ENCODE results near the gene KCNK5.
A peak's percentile ranks its signal among the peaks of the same experiment; 100 is the strongest.

Gene KCNK5

GRCh38 chr6:39228992-39229767 lies at the start of gene KCNK5:
TSS of gene KCNK5 (minus strand) at chr6:39229475. CDS start at chr6:39229111, 364 bp downstream.
- DNase-seq: peak; percentile 63

GRCh38 chr6:39276379-39276995 lies 47.2 kb upstream of the KCNK5 start:
- DNase-seq: no peak

- no peak for DNase-seq
These were observed 45.6 kb upstream of the KCNK5 start for GRCh38 chr6:39274903-39275302.

GRCh38 chr6:39274471-39274870 lies 45.2 kb upstream of the KCNK5 start:
- DNase-seq: no peak

GRCh38 chr6:39273406-39273821 lies 44.1 kb upstream of the KCNK5 start:
- DNase-seq: no peak

- no peak for DNase-seq
These were observed 40.7 kb upstream of the KCNK5 start for GRCh38 chr6:39269961-39270360.

GRCh38 chr6:39268721-39269120 lies 39.4 kb upstream of the KCNK5 start:
- no peak for DNase-seq

GRCh38 chr6:39268171-39268570 lies 38.9 kb upstream of the KCNK5 start:
- DNase-seq: no peak

GRCh38 chr6:39266782-39267355 lies 37.6 kb upstream of the KCNK5 start:
- no peak for DNase-seq

- DNase-seq: no peak
These were observed 37.1 kb upstream of the KCNK5 start for GRCh38 chr6:39266375-39266774.

- no peak for DNase-seq
These were observed 34.2 kb upstream of the KCNK5 start for GRCh38 chr6:39263303-39264037.

- no peak for DNase-seq
These were observed 32.5 kb upstream of the KCNK5 start for GRCh38 chr6:39261751-39262150.

GRCh38 chr6:39260953-39261352 lies 31.7 kb upstream of the KCNK5 start:
- no peak for DNase-seq

GRCh38 chr6:39260456-39260855 lies 31.2 kb upstream of the KCNK5 start:
- no peak for DNase-seq

- DNase-seq: no peak
These were observed 27.1 kb upstream of the KCNK5 start for GRCh38 chr6:39256294-39256940.

GRCh38 chr6:39254999-39255535 lies 25.8 kb upstream of the KCNK5 start:
- no peak for DNase-seq

GRCh38 chr6:39251406-39251805 lies 22.1 kb upstream of the KCNK5 start:
- no peak for DNase-seq

- no peak for DNase-seq
These were observed 21.2 kb upstream of the KCNK5 start for GRCh38 chr6:39250507-39250906.

GRCh38 chr6:39249278-39249677 lies 20.0 kb upstream of the KCNK5 start:
- no peak for DNase-seq

- DNase-seq: no peak
These were observed 18.5 kb upstream of the KCNK5 start for GRCh38 chr6:39247667-39248194.

GRCh38 chr6:39243809-39244208 lies 14.5 kb upstream of the KCNK5 start:
- no peak for DNase-seq

- DNase-seq: no peak
These were observed 11.0 kb upstream of the KCNK5 start for GRCh38 chr6:39240155-39240757.

Data from activated T-cell treated with anti-CD3 and anti-CD28 coated beads, Interleukin-2, amount 50 U/mL, for 1 hour (primary cell).